ENCODE results near the gene NLGN4Y. TPM values are rescaled to one million over a fixed set of nuclear protein-coding genes. Genes with fewer than 3 reads are reported as not detected.

Gene NLGN4Y
- total RNA-seq, 1 experiment from 2014 or later = not detected

DNA sequence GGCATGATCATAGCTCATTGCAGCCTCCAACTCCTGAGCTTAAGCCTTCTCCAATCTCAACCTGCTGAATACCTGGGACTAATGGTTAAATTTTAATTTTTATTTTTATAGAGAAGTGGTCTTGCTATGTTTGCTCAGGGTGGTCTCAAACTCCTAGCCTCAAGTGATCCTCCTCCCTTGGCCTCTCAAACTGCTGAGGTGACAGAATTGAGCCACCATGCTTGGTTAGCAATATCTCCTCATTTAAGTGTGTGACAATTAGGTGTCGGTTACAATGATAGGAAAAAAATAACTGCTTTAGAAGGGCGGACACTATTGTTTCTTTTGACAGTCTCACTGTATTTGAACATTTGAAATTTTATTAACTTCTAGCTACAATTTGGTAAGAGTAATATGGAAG is 300.3 kb downstream of the NLGN4Y start:
- Histone ChIP-seq H3K36me3 (ENCODE audit: control insufficient read depth, insufficient read depth, low read length) (no peaks in the 10 kb centered on the region), H3K4me3 (ENCODE audit: low read depth in 2 of 2, low read length in 2 of 2) (no peak overlapping the region), H3K27me3 (ENCODE audit: control insufficient read depth, insufficient read depth, low read length) (no peaks in the 10 kb centered on the region), H3K27ac (ENCODE audit: low read length) (no peak overlapping the region), H3K9me3 (ENCODE audit: control insufficient read depth, insufficient read depth, low read depth, low read length) (no peaks in the 10 kb centered on the region), H3K4me1 (ENCODE audit: control insufficient read depth, insufficient read depth, low read length) (no peaks in the 10 kb centered on the region)
- ATAC-seq (no peak), DNase-seq (ENCODE audit: low read depth, low spot score) (no peak)
- TF ChIP-seq POLR2AphosphoS5 (IDR thresholded peaks at IDR 0.05; ENCODE audit: low read depth, low read length) = no peak
- TF ChIP-seq, protein P1, sequence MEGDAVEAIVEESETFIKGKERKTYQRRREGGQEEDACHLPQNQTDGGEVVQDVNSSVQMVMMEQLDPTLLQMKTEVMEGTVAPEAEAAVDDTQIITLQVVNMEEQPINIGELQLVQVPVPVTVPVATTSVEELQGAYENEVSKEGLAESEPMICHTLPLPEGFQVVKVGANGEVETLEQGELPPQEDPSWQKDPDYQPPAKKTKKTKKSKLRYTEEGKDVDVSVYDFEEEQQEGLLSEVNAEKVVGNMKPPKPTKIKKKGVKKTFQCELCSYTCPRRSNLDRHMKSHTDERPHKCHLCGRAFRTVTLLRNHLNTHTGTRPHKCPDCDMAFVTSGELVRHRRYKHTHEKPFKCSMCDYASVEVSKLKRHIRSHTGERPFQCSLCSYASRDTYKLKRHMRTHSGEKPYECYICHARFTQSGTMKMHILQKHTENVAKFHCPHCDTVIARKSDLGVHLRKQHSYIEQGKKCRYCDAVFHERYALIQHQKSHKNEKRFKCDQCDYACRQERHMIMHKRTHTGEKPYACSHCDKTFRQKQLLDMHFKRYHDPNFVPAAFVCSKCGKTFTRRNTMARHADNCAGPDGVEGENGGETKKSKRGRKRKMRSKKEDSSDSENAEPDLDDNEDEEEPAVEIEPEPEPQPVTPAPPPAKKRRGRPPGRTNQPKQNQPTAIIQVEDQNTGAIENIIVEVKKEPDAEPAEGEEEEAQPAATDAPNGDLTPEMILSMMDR (IDR thresholded peaks at IDR 0.05) = no peak
- TF ChIP-seq, protein P2, sequence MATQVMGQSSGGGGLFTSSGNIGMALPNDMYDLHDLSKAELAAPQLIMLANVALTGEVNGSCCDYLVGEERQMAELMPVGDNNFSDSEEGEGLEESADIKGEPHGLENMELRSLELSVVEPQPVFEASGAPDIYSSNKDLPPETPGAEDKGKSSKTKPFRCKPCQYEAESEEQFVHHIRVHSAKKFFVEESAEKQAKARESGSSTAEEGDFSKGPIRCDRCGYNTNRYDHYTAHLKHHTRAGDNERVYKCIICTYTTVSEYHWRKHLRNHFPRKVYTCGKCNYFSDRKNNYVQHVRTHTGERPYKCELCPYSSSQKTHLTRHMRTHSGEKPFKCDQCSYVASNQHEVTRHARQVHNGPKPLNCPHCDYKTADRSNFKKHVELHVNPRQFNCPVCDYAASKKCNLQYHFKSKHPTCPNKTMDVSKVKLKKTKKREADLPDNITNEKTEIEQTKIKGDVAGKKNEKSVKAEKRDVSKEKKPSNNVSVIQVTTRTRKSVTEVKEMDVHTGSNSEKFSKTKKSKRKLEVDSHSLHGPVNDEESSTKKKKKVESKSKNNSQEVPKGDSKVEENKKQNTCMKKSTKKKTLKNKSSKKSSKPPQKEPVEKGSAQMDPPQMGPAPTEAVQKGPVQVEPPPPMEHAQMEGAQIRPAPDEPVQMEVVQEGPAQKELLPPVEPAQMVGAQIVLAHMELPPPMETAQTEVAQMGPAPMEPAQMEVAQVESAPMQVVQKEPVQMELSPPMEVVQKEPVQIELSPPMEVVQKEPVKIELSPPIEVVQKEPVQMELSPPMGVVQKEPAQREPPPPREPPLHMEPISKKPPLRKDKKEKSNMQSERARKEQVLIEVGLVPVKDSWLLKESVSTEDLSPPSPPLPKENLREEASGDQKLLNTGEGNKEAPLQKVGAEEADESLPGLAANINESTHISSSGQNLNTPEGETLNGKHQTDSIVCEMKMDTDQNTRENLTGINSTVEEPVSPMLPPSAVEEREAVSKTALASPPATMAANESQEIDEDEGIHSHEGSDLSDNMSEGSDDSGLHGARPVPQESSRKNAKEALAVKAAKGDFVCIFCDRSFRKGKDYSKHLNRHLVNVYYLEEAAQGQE (IDR thresholded peaks at IDR 0.05; ENCODE audit: insufficient read depth in 1 of 2, low read depth in 2 of 2, low read length in 1 of 2) = no peak
- no peak for TF ChIP-seq TCF7L2 (IDR thresholded peaks at IDR 0.05; ENCODE audit: low read depth, low read length)
- intact Hi-C loops (cut with micrococcal nuclease; ENCODE audit: unreplicated experiment) = no loop called here
- in situ Hi-C loops (cut with HindIII; ENCODE audit: low pct_unique_long_range_greater_than_20kb, low sequenced_read_pairs) = no loop called here
- BruUV-seq (replicated peaks) = no TSS peak
- CTCF ChIA-PET = no interaction called here
- POLR2A ChIA-PET = no interaction called here

DNA sequence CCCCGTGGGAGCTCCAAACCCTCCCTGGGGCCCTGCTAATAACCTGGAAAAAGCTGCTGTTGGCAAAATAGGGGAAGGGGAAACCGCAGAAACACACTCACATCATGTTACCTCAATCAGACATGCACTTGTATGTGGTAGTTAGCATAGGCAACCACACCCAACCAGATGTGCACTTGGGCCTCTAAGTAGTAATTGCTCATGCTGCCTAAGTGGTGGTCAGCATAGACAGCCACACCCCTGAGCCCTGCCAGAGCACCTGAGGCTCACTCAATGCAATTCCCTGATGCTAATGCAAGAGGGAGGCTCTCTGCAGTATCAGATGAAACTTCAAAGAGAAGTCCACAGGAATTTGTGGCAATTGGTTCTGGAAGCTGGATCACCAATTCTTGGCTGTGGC is 301.4 kb downstream of the NLGN4Y start:
- no TSS peak for BruUV-seq (replicated peaks)
- ATAC-seq = no peak
- in situ Hi-C loops (cut with HindIII; ENCODE audit: low pct_unique_long_range_greater_than_20kb, low sequenced_read_pairs) = no loop called here

DNA sequence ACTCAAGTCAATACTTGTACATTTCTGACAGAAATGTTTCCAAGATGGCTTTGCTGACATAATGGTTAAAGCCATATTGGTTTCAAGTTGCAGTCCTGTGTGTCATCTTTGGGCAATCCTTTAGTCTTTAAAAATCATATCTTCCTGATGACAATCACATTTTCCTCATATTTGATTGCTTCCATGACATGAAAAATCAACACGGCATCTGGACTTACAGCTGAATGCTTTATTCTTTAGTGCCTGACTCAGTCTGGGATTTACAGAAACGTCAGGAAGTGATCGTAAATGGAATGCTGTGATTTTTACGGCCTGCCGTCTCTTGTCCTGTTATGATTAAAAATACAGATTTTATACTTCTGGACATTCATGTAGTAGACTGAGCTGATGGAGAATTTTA is 304.2 kb downstream of the NLGN4Y start:
- Histone ChIP-seq H3K4me3 (ENCODE audit: low read depth in 2 of 2, low read length in 2 of 2) (no peak overlapping the region), H3K27me3 (ENCODE audit: control insufficient read depth, insufficient read depth, low read length) (no peaks in the 10 kb centered on the region), H3K4me1 (ENCODE audit: control insufficient read depth, insufficient read depth, low read length) (no peaks in the 10 kb centered on the region), H3K27ac (ENCODE audit: low read length) (no peak overlapping the region), H3K9me3 (ENCODE audit: control insufficient read depth, insufficient read depth, low read depth, low read length) (no peaks in the 10 kb centered on the region), H3K36me3 (ENCODE audit: control insufficient read depth, insufficient read depth, low read length) (no peaks in the 10 kb centered on the region)
- in situ Hi-C loops (cut with HindIII; ENCODE audit: low pct_unique_long_range_greater_than_20kb, low sequenced_read_pairs) = no loop called here
- intact Hi-C loops (cut with micrococcal nuclease; ENCODE audit: unreplicated experiment) = no loop called here
- ChIA-PET POLR2A (no interaction called here), CTCF (no interaction called here)
- no TSS peak for BruUV-seq (replicated peaks)
- DNase-seq (ENCODE audit: low read depth, low spot score) = no peak
- ATAC-seq = no peak
- TF ChIP-seq POLR2AphosphoS5 (IDR thresholded peaks at IDR 0.05; ENCODE audit: low read depth, low read length) = no peak

More for the DNA sequence above, 301.4 kb downstream of the NLGN4Y start:
- H3K9me3 ChIP-seq (ENCODE audit: control insufficient read depth, insufficient read depth, low read depth, low read length) = no peaks in the 10 kb centered on the region
- intact Hi-C loops (cut with micrococcal nuclease; ENCODE audit: unreplicated experiment) = no loop called here
- CTCF ChIA-PET = no interaction called here
- POLR2A ChIA-PET = no interaction called here
- no peak for TF ChIP-seq SIN3A (IDR thresholded peaks at IDR 0.05; ENCODE audit: borderline replicate concordance, insufficient read depth, low read depth, low read length)
- H3K27me3 ChIP-seq (ENCODE audit: control insufficient read depth, insufficient read depth, low read length) = no peaks in the 10 kb centered on the region
- H3K27ac ChIP-seq (ENCODE audit: low read length) = no peak overlapping the region
- H3K4me1 ChIP-seq (ENCODE audit: control insufficient read depth, insufficient read depth, low read length) = no peaks in the 10 kb centered on the region
- H3K4me3 ChIP-seq (ENCODE audit: low read depth in 2 of 2, low read length in 2 of 2) = no peak overlapping the region
- no peaks in the 10 kb centered on the region for H3K36me3 ChIP-seq (ENCODE audit: control insufficient read depth, insufficient read depth, low read length)
- DNase-seq (ENCODE audit: low read depth, low spot score) = no peak
